Activated CD8-positive, alpha-beta memory T cell treated with anti-CD3 and anti-CD28 coated beads for 36 hours (primary cell): Measurements from ENCODE around the gene SUSD1. TPM values are rescaled to one million over a fixed set of nuclear protein-coding genes. Genes with fewer than 3 reads are reported as not detected.

ENCODE experiments used
- CTCF ChIA-PET: fragments of 350-600 bp; sonication (Branson Sonifier 250); formaldehyde crosslinking; loops from one replicate; lab custom pipeline; 2021; ENCODE audit warnings: antibody characterized with exemption; lab: Charles Lee
- POLR2A ChIA-PET: fragments of 350-600 bp; sonication (Branson Sonifier 250); formaldehyde crosslinking; loops from one replicate; lab custom pipeline; 2021; ENCODE audit warnings: antibody characterized with exemption; lab: Charles Lee
- total RNA-seq, 2 experiments: library from RNA; stranded (reverse); gene quantifications; one replicate each; pipeline ENCODE4 v1.2.3, GENCODE V29; 2021

Gene SUSD1
- total RNA-seq, 2 experiments from 2014 or later, result 5.1 to 5.2 TPM

- POLR2A ChIA-PET, result no interaction called here
These were observed 137.6 kb downstream of the SUSD1 start for GRCh38 chr9:112037281-112038016.

GRCh38 chr9:112035166-112035826 lies 139.8 kb downstream of the SUSD1 start:
- ChIA-PET CTCF (interaction anchor here (0.6 to 1.8 kb wide), 3 partner anchors 23 to 155 kb away, joined by 3 to 5 read pairs (median 4); no protein-coding TSS in a partner anchor), POLR2A (interaction anchor here (0.7 to 0.9 kb wide), 2 partner anchors 119 to 196 kb away, joined by 3 to 4 read pairs; no protein-coding TSS in a partner anchor)

More at GRCh38 chr9:112037281-112038016, 137.6 kb downstream of the SUSD1 start:
- CTCF ChIA-PET, result no interaction called here

GRCh38 chr9:112034216-112034611 lies 140.9 kb downstream of the SUSD1 start:
- ChIA-PET POLR2A (no interaction called here), CTCF (interaction anchor here (1.2 kb wide), 1 partner anchor 40 kb away, joined by 3 read pairs; no protein-coding TSS in a partner anchor)

- ChIA-PET CTCF (interaction anchor here (1.0 to 1.2 kb wide), 2 partner anchors 34 to 39 kb away, joined by 3 read pairs; no protein-coding TSS in a partner anchor), POLR2A (no interaction called here)
These were observed 141.6 kb downstream of the SUSD1 start for GRCh38 chr9:112033237-112034215.

GRCh38 chr9:112032743-112033142 lies 142.4 kb downstream of the SUSD1 start:
- POLR2A ChIA-PET, result no interaction called here

GRCh38 chr9:112032009-112032408 lies 143.1 kb downstream of the SUSD1 start:
- CTCF ChIA-PET, result no interaction called here
- POLR2A ChIA-PET, result no interaction called here

More at GRCh38 chr9:112032743-112033142, 142.4 kb downstream of the SUSD1 start:
- CTCF ChIA-PET, result interaction anchor here (1.0 kb wide), 1 partner anchor 33 kb away, joined by 3 read pairs; no protein-coding TSS in a partner anchor

- CTCF ChIA-PET, result no interaction called here
These were observed 143.7 kb downstream of the SUSD1 start for GRCh38 chr9:112031400-112031799.

GRCh38 chr9:112029921-112030444 lies 145.1 kb downstream of the SUSD1 start:
- ChIA-PET POLR2A (no interaction called here), CTCF (no interaction called here)

More at GRCh38 chr9:112031400-112031799, 143.7 kb downstream of the SUSD1 start:
- POLR2A ChIA-PET, result interaction anchor here (0.6 kb wide), 1 partner anchor 1190 kb away, joined by 4 read pairs; the partner anchor contains the start of genes FKBP15 and SLC31A1

- ChIA-PET CTCF (no interaction called here), POLR2A (interaction anchor here (1.0 kb wide), 1 partner anchor 16 kb away, joined by 3 read pairs; no protein-coding TSS in a partner anchor)
These were observed 146.6 kb downstream of the SUSD1 start for GRCh38 chr9:112028242-112029221.

GRCh38 chr9:112025850-112026249 lies 149.2 kb downstream of the SUSD1 start:
- ChIA-PET CTCF (no interaction called here), POLR2A (no interaction called here)

GRCh38 chr9:112021742-112022141 lies 153.4 kb downstream of the SUSD1 start:
- ChIA-PET CTCF (no interaction called here), POLR2A (no interaction called here)

GRCh38 chr9:112020680-112021596 lies 154.2 kb downstream of the SUSD1 start:
- ChIA-PET CTCF (no interaction called here), POLR2A (no interaction called here)

- ChIA-PET CTCF (no interaction called here), POLR2A (no interaction called here)
These were observed 157.2 kb downstream of the SUSD1 start for GRCh38 chr9:112017878-112018277.

GRCh38 chr9:112015736-112016135 lies 159.4 kb downstream of the SUSD1 start:
- CTCF ChIA-PET, result interaction anchor here (0.7 kb wide), 1 partner anchor 31 kb away, joined by 3 read pairs; no protein-coding TSS in a partner anchor
- POLR2A ChIA-PET, result no interaction called here

GRCh38 chr9:112015149-112015548 lies 159.9 kb downstream of the SUSD1 start:
- ChIA-PET CTCF (interaction anchor here (0.6 to 0.7 kb wide), 2 partner anchors 31 to 243 kb away, joined by 3 read pairs; no protein-coding TSS in a partner anchor), POLR2A (no interaction called here)

GRCh38 chr9:112013266-112013665 lies 161.8 kb downstream of the SUSD1 start:
- POLR2A ChIA-PET, result interaction anchor here (0.6 kb wide), 2 partner anchors 111 to 287 kb away, joined by 3 read pairs; no protein-coding TSS in a partner anchor
- CTCF ChIA-PET, result no interaction called here
